Activated CD8-positive, alpha-beta memory T cell treated with anti-CD3 and anti-CD28 coated beads for 4 hours (primary cell): ENCODE measurements around the gene IMMP2L.

Experiments
- DNase-seq, 2 donors: peaks; one replicate each; pipeline ENCODE4 v3.0.0-alpha.2; 2020; ENCODE audit warnings: low read depth in 2 of 2

IMMP2L gene

DNA sequence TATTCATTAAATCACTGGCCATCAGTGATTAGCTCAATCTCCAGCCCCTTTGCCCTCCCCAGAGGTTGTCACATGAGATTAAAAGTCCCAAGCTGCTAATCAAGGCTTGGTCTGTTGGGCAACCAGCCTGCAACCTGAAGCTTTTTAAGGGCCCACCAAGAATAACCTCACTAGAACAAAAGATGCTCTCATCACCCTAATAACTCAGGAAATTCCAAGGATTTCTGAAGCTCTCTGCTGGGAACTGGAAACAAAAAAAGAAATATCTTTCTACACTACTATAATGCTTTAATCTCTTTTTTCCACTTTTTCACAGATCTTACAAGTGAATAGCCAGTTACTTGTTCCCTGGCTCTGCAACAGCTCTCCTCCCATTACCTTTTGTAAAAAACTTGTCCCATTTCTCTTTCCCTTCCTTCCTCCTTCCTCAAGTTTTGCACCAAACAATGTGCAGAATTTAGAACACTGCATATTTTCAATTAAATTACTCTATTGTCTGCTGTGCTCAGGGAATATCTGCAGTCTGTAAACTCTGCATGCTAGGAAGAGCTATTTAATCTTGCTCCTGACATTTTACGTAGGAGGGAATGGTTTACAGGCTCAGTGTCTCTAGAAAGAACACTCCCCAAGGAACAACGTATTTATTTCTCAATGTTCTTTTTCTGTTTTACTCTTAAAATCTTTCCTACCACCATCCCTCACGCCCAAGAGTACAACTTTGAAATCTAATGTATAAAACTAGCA is 169.1 kb downstream of the IMMP2L start:
- DNase-seq, result no peak

DNA sequence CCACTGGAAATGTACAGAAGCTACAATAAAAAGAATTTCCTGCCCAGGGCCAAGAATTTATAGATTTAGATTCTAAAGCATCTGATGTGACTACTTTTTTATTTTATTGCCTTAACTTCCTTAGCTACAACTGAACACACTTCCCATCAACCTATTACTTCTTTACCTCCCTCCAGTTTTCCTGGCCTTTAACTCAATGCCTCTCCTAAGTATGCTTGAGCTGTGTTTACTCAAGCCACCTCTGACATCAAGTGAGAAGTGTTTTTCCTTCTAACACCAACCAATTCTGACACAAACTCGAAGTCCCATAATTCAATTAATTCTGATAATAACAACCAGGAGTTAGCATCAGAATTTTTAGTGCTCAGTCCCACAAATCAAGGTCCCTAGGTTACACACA is 170.0 kb downstream of the IMMP2L start:
- no peak for DNase-seq

DNA sequence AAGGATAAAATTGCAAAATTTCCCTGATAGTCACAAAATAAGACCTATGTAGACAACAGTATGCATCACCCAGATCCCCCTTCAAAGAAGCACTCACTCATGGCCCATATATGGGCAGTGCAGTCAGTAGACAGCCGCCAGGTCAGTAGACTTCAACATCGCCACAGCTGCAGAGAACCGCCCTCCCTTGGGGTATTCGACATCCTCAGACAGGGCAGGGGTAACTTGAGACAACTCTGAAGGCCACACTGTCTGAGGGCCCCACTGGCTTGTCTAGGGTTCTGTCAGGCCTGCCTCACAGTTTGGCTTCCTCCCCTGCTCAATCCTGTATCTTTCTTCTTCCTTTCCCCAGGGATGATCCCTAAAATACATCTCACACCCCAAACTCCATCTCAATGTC is 172.3 kb downstream of the IMMP2L start:
- no peak for DNase-seq

DNA sequence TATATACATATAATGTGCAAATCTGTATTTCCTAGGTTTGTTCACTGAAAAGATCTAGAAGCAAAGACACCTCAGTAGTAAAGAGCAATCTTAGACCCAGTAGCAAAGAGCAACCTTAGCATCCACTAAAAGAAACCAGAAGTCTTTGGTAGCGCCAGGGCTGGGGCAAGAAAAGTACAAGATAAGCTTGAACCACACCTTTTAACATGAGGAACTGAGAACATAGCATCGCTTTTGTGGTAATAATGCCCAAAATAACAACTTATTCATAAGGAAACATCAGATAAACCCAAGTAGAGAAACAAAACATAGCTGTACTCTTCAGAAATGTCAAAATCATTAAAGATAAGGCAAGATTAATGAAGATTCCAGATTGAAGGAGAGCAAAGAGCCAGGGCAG is 173.4 kb downstream of the IMMP2L start:
- no peak for DNase-seq

DNA sequence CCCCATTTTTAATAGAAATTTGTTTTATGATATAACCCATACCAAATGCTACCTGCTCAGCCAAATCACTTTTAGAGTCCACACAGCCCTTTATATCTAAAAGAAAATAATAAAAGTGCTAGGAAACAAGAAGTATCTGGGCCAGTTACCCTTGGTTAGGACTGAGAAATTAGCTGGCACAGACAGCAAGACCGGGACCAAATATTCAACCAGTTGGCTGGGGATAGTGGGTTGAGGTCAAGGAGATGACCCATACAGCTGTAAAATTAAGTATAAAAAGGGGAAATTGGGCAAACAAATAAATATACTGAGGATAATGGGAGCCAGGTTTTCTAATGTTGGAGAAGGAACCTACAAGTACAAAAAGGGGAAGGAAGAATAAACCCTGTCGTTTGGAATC is 174.3 kb downstream of the IMMP2L start:
- no peak for DNase-seq

DNA sequence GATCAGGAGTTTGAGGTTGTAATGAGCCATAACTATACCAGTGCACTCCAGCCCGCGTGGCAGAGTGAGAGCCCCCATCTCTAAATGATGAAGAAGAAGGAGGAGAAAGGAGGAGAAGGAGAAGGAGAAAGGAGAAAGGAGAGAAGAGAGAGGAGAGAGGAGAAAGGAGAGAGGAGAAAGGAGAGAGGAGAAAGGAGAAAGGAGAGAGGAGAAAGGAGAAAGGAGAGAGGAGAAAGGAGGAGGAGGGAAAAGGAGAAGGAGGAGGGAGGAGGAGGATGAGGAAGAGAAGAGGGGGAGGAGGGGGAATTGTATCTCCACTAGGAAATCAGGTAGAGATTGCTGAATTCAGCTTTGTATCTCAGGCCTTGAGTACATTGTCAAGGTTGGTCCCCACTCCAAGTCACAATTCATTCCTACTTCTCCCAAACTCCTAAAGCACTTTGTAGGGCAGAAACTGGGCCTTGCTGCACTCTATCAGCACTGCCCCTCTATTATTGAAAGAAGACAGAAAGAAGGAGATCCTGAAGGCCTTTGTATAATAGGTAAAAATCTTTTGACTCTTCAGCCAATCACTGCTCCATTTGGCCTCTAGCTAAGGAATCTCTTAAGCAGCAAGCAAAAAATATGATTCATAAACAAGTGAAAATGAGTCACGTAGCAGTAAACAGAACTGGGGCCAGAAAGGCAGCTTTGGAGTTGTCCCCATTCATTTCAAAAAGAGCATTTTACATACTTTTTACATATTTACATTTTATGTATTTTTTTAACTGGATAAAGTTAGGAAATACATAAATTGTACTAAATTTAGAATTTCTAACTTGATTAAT is 178.0 kb downstream of the IMMP2L start:
- no peak for DNase-seq

DNA sequence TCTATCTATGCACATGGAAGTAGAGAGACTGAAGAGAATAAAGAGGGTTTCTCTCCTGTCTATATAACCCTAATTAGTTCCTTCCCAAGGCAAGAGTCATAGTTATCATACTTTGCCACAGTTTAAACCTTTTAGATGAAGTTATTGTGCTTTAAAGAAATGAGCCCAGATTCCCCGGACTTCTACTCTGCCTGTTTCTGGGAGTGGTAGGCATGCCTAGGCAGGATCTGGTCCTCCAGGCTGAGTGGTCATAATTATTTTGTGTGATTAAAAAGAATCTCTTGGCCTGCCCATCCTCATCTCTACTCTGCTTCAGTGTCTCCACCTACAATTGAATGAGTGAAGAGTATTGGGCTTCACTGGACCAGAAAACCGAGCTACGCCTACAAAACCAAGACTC is 179.2 kb downstream of the IMMP2L start:
- DNase-seq, result no peak

DNA sequence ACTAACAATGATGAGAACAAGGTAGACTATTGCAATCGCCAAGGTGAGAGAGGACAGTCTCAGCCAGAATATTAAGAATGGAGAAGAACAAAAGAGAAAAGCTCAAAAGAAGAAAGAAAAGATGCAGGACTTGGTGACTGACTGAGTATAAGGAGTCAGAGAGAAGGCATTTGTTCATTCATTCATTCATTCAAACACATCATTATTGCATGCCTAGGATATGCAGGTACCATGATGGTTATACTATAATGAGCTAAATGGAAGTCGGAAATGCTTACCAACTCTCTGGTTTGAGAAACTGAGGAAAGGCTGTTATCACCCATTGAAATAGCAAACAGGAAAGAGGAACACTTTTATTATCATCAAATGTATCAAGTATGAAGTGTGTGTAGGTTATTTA is 180.7 kb downstream of the IMMP2L start:
- DNase-seq, result no peak

DNA sequence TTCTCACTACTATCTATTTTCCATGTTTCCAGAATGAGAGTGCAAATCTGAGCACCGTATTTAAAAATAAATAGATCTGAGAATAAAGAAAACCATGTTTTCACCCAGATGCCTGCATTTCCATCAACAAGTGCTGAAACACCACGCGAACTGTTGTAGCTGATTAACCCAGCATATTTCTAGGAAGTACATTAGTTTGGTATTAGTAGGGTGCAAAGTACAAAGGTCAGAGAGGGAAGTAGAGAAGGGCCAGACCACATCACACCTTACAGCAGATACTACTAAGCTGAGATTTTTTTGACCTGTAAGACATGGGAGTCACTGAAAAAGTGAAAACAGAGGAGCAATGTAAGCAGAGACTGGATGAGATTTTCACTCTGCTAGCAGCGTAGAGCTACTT is 181.3 kb downstream of the IMMP2L start:
- no peak for DNase-seq

DNA sequence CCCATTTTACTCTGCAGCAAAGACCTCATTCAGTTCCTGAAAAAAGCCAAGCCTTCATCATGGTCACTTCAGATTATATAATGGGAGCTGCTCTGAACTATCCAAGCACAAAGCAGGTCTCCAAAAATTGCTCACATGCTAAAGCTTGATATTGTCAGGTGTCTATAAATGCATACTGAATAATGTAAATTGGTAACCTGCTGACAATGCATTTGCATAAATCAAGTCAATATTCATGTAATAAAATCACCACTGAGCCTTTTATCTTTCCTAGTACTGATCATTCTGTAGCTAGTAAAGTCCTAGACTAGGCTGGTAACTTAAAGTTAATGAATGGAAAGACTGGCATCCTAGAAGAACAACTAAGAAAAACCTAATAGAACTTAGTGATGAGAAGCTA is 188.3 kb downstream of the IMMP2L start:
- no peak for DNase-seq

DNA sequence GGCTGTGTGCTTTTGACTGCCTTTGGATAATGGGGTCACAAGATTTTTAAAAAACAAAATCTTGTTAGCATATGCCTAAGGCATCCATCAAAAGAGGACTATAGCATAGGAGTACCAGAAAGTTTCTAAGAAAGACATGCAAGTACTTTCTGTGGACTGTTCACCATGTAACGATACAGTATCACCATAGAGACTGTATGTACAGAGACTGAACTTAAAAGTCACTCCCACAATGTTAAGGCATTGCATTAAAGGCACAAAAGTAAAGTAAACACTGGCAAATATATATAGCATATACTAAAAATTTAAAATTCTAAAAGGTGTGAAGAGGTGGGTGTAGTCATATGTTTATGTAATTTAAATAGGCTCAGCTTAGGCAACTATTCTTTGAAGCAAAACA is 190.9 kb downstream of the IMMP2L start:
- no peak for DNase-seq

DNA sequence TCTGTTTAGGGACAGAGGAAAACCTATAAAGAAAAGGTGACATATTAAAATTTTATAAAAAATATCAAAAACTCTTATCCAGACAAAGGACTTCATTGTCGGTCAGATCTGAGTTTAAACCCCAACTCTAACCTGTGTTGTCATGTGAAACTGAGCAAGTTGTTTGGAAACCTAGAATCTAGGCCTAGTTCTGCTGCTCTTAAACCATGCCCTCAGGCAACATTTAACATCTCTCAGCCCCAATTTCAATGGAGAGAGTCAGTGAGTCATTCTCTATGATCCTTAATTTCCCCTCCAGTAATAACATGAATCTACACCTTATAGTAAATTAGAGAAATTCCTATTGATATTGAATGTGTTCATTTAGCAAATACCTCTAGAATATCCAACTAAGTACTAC is 192.3 kb downstream of the IMMP2L start:
- no peak for DNase-seq

DNA sequence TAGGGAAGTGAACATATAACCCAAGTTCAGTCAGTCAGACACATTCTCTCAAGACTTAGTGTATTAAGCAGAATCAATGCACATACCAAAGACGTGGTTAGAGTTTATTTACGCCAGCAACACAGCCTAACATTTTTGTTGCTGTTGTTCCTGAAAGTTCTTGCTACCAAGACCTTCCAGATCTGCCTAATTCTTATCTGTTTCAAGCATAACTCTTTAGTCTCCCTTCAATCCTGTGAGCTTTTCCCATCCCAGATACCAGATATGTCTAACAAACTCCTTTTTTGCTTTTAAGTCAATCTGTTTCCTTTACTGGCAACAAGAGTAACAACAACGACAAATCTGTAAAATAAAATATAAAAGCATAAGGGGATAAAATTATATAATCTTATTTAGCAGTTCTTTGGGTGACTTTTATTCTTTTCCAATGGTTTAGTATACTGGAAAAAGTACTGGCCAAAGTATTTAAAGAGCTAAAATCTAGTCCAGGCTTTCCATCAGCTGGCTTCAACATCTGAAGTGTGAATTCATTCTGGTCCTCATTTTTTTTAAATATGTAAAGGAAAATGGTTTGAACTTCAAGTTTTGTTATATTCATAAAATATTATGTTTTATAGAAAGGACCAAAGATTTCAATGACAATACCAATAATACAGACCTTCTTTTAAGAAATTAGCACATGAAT is 193.8 kb downstream of the IMMP2L start:
- DNase-seq, result no peak

DNA sequence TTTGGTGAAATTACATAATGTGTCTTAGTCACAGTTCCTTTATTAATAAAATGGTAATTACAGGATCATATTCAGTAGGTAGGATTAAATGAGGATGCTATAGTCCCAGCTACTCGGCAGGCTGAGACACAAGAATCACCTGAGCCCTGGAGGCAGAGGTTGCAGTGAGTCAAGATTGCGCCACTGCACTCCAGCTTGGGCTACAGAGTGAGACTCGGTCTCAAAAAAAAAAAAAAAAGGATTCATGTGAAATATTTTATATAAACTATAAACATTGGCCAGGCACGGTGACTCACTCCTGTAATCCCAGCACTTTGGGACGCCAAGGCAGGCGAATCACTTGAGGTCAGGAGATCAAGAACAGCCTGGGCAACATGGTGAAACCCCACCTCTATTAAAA is 197.9 kb downstream of the IMMP2L start:
- no peak for DNase-seq

DNA sequence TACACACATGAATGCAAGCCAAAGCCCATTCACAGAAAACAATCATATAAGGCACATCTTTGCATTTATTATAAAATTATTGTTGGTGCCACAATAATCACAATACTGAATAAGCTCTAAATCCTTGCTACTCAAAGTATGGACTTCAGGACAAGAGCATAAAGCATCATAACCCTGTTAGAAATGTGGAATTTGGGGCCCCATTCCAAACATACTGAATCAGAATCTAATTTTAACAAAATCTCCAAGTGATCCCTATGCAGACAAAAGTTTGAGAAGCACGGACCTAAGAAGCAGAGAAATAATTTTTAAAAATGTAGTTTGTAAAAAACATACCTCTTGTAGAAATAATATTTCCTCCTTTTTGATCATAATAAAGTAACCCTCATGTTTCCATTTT is 199.2 kb downstream of the IMMP2L start:
- no peak for DNase-seq

DNA sequence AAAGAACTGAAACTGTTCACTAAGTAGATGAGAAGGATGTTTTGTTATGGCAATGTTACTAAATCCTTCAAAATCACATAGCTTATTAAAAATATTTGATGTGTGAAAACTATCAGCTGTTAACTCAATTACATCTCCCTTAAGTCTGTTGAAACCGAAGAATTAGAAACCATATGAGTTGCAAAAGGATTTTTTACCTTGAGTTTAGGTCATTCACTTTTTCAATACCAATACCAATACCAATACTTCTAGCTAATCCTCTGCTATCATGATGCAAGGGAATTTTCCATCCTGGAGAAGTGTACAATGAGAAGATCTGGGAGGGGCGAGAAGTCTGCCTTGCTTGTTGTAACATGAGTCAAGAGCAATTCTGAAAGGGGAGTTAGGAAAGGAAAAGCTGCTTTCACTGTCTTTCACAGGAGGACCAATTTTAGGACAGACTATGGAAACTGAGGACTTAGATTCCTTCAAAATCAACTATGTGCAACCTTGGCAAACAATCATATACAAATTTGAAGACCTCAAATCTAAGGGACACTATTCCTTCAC is 199.7 kb downstream of the IMMP2L start:
- no peak for DNase-seq

DNA sequence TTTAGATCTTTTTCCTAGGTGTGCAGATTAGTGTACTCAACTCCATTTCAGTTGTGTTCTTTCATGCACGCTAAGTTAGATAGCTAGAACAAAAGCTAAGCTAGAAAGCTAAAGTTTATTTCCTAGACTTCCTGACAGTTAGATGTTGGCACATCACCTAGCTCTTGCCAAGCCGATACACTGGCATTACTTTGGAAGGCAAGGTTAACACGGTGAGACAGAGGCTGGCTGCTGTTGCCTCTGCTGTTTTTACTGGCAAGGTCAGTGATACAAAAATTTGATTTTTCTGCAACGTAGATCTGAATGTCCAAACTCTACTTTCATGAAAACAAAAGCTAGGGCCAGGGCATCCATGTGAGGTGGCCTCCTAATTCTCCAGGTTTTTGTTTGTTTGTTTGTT is 203.4 kb downstream of the IMMP2L start:
- no peak for DNase-seq

DNA sequence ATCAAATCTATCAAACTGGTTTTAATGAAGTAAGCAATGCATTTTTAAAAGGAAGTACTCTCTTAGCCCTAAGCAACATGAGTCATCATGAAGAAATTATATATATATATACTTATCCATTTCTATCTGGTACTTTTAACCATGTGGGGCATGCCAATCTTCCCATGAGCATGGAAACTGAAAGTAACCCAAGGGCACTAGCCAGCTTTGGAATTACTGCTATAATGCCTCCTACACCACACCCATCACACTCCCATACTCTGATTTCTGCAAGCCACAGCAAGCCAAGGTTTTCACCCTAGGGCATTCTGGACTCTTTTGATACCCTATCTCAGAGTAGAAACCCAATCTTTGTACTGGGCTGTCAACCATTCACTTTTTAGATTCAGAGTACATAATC is 204.6 kb downstream of the IMMP2L start:
- DNase-seq, result no peak

DNA sequence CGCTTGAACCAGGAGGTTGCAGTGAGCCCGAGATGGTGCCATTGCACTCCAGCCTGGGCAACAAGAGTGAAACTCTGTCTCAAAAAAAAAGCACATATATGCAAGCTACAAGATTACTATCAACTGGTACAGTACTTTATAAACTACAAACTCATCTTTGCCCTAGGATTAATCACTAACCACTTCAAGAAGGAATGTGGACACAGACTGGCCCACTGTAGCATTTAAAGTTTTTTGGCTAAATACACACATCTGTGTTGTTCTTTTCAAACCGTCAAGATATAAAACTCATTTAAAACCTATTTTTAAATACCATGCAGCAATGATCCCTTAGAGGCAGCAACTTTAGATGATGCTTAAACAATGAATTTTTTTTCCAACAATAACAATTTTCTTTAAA is 205.4 kb downstream of the IMMP2L start:
- DNase-seq, result no peak

DNA sequence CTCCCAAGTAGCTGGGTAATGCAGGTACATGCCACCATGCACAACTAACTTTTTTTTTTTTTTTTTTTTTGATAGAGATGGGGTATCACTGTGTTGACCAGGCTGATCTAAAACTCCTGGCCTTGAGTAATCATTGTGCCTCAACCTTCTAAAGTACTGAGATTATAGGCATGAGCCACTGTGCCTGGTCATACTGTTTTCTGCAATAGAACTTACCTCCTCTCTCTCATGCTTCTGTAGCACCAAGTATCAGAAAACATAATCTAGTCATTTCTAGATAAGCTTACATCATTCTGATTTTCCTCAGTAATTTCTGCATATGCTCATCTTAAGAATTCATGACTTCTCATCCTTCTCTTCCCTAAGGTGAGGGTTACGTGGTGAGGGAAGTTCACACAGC is 210.0 kb downstream of the IMMP2L start:
- DNase-seq, result no peak

DNA sequence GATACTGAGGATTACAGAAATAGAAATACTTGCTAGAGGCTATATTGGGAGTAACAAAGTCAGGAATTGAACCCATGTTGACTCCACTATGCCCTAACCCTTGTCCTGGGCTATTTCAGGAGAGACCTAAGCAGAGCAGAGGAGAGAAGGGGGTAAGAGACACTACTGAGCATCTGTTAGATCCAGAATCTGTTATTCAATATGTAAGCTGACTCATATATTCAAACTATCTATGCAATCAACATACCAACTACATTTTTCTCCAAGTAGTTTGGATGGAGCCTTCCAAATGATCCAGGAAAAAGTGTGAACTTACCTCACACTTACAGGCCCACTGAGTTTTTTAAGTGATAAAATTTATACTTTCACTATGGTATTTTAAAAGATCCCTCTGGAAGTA is 216.1 kb downstream of the IMMP2L start:
- no peak for DNase-seq

DNA sequence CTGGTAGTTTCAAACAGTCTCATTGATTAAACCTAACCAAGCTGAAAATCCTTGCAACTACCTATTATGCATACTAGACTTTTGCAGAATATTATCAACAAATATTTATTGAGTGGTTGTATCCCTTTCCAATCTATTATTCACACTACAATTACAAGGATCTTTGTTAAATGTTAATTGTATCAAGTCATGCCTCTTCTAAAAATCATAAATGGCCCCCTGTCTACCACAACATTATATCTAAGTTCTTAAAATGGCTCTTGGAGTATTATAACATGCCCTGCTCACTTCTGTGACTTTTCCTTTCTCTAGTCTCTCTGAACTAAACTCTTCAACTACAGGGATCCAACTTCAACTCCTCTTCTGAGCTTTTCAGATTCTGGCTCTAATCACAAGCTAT is 219.3 kb downstream of the IMMP2L start:
- no peak for DNase-seq

DNA sequence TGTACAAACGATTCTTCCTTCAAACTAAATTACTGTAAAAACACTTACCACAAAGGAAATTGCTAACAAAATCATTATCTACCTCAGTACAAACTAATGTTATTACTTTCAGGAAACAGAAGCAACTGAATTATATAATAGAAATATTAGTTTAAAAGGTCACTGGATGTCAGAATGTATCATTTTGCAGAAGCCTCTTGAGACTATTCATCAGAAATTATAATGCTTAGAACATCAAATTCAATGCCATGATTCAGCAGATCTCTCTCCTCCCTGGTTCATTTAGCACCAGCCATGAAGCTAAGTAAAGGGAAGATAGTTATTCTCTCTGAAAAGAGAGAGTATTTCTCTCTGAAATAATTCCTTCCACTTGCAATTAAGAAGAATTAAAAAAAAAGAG is 223.3 kb downstream of the IMMP2L start:
- DNase-seq, result no peak
